ENCODE measurements around the gene STMN3. TPM values are rescaled to one million over a fixed set of nuclear protein-coding genes. Genes with fewer than 3 reads are reported as not detected.
"Not testable (repeated sequence)": the region's sequence is repeated elsewhere in the genome, so short reads cannot be mapped to it uniquely, and the experiment has no call there.

STMN3 gene
- polyA plus RNA-seq, 4 donors: 25.5 to 61.2 (median 31.3) TPM

DNA sequence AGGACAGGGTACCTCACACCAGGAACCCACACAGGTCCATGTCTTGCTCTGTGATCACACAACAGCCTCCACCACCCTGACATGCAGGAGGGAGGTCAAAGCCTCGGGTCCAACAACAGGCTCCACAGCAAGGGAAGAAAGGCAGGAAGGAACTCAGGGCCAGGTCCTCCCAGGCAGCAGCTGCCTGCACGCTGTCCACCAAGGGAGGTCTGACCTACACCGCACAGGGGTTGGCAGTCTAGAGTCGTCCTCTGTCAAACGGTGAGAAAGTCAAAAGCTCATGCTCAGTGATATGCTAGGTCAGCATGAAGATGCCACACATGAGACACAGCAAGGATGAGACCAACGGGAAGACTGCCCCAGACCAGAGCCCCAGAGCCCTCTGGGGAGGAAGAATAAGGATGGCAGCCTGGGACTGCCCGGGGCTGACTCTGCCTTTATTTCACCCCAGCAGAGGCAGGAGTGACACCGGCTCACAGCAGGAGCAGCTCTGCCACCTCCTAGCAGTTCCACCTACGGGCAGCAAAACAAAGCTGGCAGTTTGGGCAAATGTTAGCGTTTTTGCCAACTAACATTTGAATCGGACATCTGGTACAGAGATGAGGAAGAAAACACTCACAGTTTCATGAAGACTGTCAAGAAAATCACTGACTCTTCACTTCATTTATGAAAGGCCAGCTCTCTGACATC is 34.8 kb downstream of the STMN3 start:
- no peak for DNase-seq (ENCODE audit: low read depth in 4 of 4, low spot score in 3 of 4)

DNA sequence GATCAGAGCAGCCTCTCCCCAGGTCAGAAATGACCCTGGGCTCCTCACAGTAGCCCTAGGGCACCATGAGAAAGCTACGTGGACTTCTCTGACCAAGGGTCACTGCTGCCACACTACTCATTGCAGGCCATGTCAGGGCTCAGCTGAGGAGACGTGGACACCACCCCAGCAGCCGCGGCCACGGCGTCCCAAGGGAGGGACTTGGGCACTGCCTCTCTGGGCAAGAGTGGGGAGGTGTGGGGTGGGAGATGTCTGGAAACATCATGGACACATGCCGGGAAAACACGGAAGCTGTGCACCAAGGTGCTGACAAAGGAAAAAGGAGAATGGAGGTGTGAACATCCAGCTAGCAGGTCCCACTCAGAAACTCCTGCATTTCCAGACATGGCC is 35.4 kb downstream of the STMN3 start:
- no peak for DNase-seq (ENCODE audit: low read depth in 4 of 4, low spot score in 3 of 4)

DNA sequence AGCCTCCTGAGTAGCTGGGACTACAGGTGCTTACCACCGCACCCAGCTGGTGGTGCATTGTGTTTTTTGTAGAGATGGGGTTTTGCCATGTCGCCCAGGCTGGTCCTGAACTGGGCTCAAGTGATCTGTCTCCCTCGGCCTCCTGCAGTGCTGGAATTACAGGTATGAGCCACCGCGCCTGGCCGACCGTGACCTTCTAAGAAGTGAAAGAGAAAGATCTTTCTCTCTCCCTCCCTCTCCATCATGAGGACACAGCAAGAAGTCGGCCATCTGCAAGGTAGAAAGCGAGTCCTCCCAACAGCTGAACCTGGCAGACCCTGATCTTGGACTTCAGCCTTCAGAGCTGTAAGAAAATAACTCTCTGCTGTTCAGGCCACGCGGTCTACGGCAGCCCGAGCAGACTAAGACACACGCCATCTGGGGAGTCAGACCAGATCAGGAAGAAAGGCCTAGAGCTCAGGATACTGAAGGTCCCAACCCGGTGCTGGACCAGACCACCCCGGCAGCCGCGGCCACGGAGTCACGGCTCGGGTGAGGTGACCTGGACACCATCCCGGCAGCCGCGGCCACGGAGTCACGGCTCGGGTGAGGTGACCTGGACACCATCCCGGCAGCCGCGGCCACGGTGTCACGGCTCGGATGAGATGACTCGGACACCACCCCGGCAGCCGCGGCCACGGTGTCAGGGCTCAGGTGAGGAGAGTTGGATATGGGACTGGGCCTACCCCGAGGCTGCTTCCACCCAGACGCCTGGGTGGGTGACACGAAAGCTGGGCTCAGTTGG is 35.9 kb downstream of the STMN3 start:
- DNase-seq (ENCODE audit: low read depth in 4 of 4, low spot score in 3 of 4): no peak

DNA sequence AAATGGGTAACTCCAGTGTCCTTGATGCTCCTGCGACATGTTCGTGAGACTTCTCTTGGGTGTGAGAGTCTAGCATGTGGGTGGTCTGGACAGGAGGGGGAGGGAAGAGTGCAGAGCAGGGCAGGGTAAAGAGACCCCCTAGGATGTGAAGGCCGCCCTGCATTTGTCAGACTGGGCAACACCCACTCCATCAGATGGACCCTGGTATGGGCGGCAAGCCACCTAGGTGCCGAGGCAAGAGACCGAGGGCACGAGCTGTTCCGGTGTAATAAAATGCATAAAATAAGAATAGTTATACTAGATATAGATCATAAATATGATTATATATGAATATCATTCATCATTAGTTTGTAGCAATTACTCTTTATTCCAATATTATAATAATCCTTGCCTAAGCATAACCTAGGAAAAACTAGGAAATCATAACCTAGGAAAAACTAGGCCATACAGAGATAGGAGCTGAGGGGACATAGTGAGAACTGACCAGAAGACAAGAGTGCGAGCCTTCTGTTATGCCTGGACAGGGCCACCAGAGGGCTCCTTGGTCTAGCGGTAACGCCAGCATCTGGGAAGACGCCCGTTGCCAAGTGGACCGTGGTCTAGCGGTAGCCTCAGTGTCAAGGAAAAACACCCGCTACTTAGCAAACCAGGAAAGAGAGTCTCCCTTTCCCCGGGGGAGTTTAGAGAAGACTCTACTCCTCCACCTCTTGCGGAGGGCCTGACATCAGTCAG is 39.2 kb downstream of the STMN3 start:
- not testable (repeated sequence) for DNase-seq (ENCODE audit: low read depth in 4 of 4, low spot score in 3 of 4)

DNA sequence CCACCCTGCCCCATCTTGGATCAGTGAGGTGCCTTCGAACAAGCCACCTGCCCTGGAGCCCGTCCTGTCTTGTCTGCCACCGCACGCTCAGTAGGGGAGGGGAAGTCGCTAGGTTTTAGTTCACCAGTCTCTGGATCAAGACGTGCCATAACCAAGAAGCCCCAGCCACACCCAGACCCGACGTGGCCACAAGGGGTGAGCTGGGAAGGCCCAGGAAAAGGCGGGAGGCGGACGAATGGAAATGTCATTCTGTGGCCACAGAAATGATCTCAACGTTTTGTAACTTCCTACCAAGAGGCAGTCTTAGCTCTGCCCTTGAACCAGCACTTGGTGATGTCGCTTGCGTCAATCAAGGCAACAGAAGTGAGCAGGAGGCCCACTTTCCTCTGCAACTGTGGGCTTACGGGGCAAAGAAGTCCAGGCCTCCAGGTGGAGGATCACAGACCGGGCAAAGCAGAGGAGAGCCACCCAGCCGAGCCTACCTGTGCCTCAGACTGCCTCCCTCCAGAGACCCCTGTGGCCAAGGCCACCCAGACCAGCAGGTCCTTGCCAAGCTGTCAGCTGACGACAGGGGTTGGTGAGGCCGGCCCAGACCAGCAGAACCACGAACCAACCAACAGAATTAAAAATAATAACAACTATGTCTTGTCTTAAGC is 40.8 kb downstream of the STMN3 start:
- DNase-seq (ENCODE audit: low read depth in 4 of 4, low spot score in 3 of 4): no peak

DNA sequence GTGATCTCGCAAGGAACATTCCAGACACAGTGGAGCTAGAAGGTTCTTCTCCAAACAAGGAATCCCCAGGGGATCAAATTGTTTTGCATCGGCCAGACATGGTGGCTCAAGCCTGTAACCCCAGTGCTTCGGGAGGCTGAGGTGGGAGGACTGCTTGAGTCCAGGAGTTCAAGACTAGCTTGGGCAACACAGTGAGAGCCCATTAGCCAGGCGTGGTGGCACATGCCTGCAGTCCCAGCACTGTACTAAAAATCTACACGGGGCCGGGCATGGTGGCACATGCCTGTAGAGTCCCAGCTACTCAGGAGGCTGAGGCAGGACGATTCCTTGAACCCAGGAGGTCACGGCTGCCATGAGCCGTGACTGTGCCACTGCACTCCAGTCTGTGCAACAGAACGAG is 41.6 kb downstream of the STMN3 start:
- no peak for DNase-seq (ENCODE audit: low read depth in 4 of 4, low spot score in 3 of 4)

DNA sequence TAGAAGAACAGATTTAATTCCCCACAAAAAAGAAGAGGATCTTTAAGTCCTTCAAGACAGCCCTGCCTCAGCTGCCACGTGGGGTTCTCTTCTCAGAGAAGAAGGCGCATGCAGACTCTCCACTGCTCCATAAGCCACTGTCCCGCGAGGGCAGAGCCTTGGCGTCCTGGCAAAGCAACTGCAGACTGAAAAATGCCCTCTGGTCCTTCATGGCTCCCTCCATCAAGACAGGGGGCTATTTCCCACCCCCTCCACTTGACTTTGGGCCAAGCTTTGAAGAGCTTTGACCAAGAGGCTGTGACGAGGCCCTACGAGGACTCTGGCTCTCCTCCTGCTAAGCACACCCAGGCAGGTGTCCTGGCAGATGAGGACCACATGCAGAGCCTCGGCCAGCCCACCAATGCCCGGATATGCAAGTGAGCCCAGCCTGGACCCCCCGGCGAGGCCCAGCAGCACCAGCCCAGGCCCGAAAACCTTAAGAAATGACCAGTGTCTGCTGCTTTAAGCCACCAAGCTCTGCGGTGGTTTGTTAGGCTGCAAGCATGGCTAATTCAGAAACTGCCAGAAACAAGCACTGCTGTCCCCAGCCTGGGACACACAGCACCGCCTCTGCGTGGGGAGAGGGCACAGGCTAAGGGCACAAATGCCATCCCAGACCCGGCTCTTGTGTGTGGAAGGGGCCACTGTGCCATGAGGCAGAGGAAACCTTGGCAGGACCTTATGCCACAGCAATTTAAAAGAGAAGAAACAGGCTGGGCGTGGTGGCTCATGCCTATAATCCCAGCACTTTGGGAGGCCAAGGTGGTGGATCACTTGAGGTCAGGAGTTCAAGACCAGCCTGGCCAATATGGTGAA is 42.4 kb downstream of the STMN3 start:
- DNase-seq (ENCODE audit: low read depth in 4 of 4, low spot score in 3 of 4): no peak

DNA sequence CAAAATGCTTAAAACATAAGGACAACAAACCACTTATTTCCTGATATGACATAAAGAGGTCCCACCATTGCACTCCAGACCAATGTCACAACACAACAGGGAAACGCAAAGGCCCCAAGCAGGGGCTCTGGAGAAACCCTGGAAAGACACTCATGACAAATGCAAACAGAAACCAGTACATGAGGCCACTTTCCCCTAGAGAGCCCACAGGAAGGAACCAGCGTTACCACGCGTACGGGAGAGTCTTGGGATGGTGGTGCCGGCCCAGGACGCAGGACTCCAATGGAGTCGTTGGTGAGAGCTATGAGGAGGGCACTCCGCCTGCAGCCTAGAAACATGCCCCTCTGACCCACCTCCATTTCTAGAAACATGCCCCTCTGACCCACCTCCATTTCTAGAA is 46.5 kb downstream of the STMN3 start:
- no peak for DNase-seq (ENCODE audit: low read depth in 4 of 4, low spot score in 3 of 4)

DNA sequence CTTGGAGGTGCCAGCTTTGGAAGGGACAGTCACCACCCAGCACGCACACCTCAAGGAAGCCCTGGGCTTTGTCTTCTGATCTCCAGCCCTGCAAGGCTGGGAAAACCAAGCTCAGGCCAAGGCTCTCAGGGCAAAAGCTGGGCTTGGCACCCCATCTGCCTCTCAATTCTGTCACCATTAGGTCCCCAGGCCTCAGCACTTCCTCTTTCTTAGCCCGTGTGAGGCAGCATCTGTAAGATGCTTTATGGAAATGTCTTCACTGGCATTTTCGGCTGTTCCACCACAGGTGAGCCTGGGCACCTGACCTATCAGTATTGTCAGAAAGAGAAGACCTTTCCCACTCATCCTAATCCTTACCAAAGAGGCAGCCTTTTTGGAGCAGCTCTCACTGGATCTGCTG is 50.9 kb downstream of the STMN3 start:
- DNase-seq (ENCODE audit: low read depth in 4 of 4, low spot score in 3 of 4): no peak

DNA sequence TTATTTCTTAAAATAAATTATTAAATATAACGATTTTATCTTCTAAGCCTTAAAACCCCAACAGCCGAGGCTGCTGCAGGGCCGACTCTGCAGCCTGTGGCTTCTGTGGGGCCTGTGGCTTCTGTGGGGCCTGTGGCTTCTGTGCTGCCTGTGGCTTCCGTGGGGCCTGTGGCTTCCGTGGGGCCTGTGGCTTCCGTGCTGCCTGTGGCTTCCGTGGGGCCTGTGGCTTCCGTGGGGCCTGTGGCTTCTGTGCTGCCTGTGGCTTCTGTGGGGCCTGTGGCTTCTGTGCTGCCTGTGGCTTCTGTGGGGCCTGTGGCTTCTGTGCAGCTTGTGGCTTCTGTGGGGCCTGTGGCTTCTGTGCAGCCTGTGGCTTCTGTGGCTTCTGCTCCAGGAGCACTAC is 51.5 kb downstream of the STMN3 start:
- not testable (repeated sequence) for DNase-seq (ENCODE audit: low read depth in 4 of 4, low spot score in 3 of 4)

DNA sequence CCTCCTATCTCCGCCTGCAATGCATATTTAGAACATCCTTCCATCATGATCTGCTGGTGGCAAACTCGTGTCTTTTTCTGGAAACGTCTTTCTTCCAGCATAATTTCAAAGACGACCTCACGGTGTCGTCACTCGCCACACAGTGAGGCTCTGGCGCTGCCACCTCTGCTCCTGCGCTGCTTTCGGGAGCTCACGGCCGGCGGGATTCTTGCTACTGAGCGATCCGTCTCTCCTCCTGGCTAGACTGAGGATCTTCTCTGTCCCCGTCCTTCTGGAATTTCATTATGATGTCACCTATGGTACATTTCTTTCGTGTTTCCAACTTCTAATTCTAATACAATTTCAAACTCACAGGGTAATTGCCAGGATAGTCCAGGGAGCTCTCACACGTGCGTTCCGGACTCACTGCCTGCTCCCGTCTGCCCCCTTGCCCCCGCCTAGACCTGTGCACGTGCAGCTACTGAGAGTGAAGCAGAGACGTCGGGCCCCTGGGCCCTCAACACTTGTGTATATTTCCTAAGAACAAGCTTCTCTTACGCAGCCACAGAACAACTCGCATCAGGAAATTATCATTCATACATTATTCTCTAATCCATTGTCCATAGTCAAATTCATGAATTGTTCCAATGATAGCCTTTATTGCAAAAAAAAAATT is 53.7 kb downstream of the STMN3 start:
- DNase-seq (ENCODE audit: low read depth in 4 of 4, low spot score in 3 of 4): no peak

DNA sequence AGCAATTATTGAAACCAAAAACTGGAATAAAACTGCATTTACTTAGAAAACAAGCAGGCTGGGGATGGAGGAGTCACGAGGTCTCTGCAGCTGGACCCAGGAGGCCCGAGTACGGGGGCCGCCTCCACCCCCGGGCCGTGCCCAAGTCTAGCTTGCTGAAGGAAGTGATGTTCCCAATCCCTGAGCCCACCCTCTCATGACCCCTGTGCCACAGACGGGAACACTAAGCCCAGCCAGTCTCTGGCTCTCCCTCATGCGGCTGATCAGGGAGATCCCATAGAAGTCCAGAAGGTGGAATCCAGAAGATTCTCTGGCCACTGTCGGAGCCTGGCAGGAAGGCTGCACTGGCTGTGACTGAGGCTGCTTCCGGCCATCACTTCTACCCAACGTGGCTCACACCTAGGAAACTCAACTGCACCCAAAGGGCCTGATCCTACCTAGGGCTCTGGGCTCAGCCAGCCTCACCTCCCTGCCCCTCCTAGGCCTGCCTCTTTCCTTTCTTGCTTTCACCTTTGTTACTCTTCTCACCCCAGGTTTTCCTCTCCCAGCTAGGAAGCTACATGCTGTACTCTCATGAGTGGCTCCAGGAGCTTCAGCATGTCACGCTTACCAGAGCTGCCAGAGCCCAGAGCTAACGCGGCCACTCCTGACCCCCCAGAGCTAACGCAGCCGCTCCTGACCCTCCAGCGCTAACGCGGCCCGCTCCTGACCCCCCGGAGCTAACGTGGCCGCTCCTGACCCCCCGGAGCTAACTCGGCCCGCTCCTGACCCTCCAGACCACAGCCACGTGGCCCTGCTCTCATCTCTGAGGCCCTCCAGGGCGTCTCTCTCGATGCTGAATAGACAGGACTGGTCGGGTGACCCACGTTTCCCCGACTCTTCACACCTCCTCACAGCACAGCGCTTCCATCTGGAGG is 54.5 kb downstream of the STMN3 start:
- DNase-seq (ENCODE audit: low read depth in 4 of 4, low spot score in 3 of 4): no peak

DNA sequence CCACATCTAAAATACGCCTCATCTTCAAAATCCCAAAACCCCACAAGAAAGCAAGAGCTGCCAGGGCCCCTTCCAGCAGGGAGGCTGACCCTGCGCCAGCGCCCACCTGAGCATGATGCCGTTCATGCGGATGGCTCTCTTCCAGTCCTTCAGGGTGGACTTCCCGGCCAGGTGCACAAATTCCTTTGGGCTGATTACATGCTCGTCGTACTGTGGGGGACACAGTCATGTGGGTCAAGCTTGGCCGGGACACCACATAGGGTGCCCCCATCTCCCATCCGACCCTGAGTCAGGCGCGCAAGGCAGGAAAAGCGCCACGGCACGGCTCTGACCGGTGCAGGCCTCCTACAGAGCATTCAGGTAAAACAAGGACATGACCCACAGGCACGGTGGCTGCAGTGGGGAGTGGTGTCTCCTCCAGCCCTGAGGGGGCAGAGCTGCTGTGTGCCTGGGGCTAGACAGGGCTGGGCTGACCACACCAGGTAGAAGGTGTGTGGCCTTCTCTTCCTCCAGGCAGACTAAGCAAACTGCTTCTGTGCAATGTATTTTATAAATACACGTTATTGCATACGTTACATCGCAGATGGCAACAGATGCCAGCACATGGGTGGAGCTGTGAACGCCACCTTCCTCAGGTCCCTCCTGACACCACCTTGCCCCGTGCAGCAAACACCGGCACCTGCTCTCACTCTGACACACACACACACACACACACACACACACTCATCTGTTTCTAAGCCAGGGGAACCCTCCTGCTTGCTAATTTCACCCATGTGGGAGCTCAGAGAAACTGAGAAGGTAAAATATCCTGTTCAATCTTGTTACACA is 55.4 kb downstream of the STMN3 start:
- DNase-seq (ENCODE audit: low read depth in 4 of 4, low spot score in 3 of 4): no peak

DNA sequence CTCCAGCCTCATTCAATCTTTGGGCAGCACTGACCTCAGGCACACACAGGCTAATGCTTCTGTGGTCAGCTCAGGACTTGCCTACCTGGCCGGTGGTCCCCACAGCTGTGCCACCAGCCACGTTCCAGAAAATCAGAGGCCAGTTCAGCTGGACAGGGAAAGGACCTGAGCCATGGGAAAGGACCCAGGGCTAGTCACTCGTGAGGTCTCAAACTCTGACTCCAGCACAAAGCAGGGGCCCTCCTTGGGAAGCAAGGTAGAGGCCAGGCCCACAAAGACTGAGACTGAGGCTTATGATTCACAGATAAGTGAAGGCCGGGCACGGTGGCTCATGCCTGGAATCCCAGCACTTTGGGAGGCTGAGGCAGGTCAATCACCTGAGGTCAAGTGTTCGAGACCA is 56.8 kb downstream of the STMN3 start:
- no peak for DNase-seq (ENCODE audit: low read depth in 4 of 4, low spot score in 3 of 4)

DNA sequence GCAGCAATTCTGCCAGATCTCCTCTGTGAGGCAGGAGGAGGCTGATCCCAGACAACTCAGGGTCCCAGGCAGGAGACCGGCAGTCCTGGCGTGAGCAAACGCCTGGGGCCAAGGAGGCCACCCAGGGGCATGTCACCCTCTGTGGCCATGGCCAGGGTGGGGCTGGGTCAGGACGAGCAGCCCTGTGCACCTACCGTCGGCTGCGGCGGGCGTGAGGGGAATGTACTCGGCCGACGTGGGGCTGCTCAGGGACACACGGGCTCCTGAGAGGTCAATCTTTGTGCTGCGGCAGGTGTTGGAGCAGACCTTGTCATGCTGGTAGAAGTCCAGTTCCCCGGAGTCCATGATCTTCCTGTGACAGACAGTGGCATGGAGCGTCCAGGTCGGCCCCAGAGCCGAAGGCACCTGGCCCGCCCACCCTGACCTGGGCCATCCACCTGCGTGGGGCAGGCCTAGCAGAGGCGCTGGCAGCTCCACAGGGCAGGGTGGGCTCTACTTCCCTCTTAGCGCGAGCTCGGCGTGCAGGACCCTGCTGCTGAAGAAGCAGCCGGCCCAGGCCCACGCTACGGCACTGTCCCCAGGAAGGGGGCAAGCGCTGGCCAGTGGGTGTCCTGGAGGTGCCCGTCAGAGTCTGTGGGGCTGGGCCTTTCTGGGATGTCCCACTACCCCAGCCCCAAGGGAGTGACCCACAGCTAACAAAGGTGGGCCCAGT is 57.7 kb downstream of the STMN3 start:
- DNase-seq (ENCODE audit: low read depth in 4 of 4, low spot score in 3 of 4): no peak

DNA sequence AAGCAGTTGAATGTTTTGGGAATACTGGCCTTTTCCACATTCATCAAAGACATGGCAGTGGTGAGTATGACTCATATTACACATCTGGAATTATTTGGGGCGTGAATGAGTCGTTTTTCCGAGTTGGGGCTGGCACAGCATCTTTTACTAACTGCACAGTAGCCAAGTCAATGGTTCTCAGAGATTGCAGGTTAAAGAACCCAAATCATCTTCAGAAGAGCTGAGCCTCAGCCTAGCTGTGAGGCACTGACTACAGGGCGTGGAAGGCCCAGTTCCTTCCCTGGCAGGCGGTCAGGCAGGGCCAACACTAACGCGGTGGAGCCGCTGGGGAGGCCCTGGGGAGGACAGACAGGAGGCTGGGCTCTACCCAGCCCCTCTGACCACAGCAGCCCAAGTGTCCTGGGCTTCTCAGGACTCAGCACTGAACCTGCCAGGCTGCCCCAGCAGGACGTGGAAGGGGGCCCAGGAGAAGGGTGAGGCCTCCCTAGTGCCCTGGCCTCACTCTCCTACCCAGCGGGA is 59.1 kb downstream of the STMN3 start:
- no peak for DNase-seq (ENCODE audit: low read depth in 4 of 4, low spot score in 3 of 4)

DNA sequence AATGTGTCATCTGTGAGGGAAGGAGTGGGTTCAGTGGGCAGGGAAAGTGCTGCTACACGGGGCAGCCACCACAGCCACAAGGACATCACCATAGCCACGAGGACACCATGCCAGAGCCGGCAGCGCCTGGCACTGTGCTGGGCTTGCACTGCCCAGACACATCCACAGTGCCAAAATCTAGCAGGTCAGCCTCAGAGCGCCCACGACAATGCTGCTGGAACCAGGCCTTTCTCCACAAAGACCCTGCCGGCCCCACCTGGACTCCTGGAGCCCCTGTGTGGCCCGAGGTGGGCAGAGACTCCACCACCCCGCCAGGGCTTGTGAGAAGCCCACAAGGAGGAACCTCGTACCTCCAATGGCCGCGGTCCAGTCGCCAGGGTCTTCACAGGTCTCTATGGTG is 60.6 kb downstream of the STMN3 start:
- DNase-seq (ENCODE audit: low read depth in 4 of 4, low spot score in 3 of 4): no peak
